Measurements from ENCODE around the gene VWA8.
"Not testable (repeated sequence)": the region's sequence is repeated elsewhere in the genome, so short reads cannot be mapped to it uniquely, and the experiment has no call there.

The VWA8 gene

DNA sequence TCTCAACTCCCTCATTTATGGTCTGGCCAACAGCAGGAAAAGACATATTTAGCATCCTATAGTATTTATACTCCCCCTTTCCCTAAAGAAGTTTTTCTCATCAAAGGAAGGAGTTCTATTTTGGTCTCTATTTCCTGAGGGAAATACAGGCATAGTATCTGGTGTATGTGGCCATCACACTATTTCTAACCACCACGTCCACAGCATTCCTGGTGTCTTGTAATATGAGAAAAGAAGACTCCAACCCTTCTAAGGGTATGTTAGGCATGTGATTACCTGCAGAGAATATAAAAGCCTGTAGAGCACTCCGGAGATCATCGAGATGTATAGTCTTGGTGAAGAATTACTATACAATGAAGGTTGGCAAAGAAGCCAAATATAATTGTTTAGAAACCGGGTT lies 137.4 kb downstream of the VWA8 start:
- intact Hi-C loops (cut with DNase I), result no loop called here
- no peak for DNase-seq

DNA sequence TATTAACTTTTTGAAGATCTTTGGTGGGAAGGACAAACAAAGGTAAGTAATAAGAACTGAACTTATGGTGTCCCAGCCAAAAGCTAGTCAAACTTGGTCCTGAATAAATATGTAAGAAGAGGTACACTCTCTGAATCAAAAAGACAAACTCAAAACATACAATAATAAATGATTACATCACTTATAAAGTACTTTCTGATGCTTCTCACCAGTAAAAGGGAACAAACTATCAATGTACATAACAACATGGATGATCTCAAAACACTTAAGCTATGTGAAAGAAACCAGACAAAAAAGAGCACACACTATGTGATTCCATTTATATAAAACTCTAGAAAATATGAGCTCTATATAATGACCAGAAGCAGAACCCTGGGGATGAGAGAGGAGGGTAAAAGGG lies 138.3 kb downstream of the VWA8 start:
- DNase-seq, result no peak
- intact Hi-C loops (cut with DNase I), result no loop called here

- DNase-seq, result no peak
- intact Hi-C loops (cut with DNase I), result no loop called here
Measured at GRCh38 chr13:41821238-41821594, 139.7 kb downstream of the VWA8 start.

- DNase-seq, result no peak
- intact Hi-C loops (cut with DNase I), result no loop called here
Measured at GRCh38 chr13:41820581-41821237, 140.2 kb downstream of the VWA8 start.

GRCh38 chr13:41816057-41816456 lies 144.9 kb downstream of the VWA8 start:
- no peak for DNase-seq
- intact Hi-C loops (cut with DNase I), result no loop called here

GRCh38 chr13:41813426-41813825 lies 147.5 kb downstream of the VWA8 start:
- no peak for DNase-seq
- intact Hi-C loops (cut with DNase I), result no loop called here

DNA sequence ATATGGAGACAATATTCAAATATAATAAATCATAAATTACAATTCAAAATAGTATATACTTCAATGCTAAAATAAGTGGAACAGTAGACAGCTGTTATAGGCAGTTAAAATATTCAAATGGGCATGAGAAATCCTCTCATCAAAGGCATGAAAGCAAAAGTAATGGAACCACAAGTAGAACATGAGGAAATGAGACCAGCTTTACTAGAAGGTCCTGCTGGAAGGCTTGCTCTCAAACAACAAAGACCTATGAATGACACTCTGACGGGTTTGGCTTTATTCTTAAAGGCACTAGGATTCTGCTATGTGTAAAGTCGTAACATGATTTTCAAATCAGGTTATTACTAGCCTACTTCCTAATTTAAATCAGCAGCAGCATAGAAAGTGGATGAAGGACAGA lies 148.1 kb downstream of the VWA8 start:
- DNase-seq, result no peak
- intact Hi-C loops (cut with DNase I), result no loop called here

DNA sequence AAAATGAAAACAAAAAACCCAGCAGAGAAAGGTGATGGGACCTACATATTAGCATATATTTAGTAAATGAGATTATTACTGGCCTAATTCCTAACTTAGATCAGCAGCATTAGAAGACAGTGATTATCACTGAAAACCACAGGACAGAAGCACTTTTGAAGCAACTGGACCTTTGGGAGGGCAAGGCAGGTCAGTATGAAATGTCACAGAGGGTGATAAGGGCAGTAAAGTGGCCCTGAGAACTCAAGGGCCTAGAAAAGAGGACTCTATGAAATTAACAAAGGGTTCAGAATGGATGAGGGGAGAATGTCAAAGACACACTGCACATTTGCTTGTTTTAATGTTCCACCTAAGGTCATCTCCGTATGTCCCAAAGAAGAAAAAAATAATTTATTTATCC lies 148.7 kb downstream of the VWA8 start:
- intact Hi-C loops (cut with DNase I), result no loop called here

DNA sequence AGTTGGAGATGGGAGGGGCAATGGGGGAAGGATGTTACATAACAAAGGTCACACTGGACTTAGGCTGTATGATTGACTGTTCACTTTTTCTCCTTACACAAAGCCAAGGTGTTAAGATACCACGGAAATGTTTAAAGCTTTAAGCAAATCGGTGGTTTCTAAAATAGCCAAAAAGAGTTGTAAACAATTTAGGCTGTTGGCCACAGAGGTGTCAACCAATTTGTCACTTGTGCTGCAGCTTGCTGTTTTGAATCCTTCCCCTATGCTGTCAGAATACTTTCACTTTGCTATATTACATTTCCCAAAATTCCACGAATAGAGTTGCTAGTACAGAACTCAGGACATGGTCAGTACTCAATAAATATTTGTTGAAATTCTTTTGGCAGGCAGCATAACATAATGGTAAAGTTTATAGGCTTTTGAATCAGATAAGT lies 149.3 kb downstream of the VWA8 start:
- DNase-seq, result no peak
- intact Hi-C loops (cut with DNase I), result no loop called here

More for the DNA sequence above, 148.7 kb downstream of the VWA8 start:
- DNase-seq, result no peak

DNA sequence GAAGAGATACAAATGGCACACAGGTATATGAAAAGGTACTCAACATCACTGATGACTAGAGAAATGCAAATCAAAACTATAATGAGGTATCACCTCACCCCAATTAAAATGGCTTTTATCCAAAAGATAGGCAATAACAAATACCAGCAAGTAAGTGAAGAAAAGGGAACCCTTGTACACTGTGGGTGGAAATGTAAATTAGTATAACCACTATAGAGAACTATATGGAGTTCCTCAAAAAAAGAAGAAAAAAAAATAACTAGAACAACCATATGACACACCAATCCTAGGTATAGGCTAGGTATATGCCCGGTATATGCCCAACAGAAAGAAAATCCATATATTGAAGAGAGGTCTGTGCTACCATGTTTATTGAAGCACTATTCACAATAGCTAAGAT lies 150.9 kb downstream of the VWA8 start:
- intact Hi-C loops (cut with DNase I), result no loop called here
- DNase-seq, result no peak

- DNase-seq; intact Hi-C loops (cut with DNase I): not testable (repeated sequence)
Measured at GRCh38 chr13:41803445-41803735, 157.5 kb downstream of the VWA8 start.

DNA sequence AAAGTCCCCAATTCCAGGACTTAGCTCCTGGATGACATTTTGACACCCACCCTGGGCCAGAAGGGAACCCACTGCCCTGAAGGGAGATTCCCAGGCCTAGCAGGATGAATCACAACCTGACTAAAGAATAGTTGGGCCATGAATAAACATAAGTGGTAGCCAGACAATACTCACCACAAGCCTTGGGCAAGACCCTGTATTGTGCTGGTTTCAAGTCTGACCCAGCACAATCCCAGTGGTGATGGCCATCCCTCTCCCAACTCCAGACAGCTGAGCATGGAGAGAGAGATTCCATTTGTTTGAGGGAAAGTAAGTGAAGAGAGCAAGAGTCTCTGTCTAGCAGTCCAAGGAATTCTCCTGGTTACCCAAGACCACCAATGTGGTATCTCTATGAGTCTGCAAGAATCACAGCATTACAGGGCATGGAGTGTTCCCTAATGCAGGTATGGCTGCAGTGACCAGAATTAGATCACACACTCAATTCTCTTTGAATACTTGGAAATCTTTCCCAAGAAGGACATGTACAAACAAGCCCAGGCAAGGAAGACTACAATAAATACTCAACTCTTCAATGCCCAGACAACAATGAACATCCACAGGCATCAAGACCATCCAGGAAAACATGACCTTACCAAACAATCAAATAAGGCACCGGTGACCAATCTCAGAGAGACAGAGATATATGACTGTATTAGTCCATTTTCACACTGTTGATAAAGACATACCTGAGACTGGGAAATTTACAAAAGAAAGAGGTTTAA lies 158.0 kb downstream of the VWA8 start:
- intact Hi-C loops (cut with DNase I), result no loop called here
- no peak for DNase-seq

GRCh38 chr13:41802043-41802683 lies 158.7 kb downstream of the VWA8 start:
- intact Hi-C loops (cut with DNase I), result no loop called here
- no peak for DNase-seq

DNA sequence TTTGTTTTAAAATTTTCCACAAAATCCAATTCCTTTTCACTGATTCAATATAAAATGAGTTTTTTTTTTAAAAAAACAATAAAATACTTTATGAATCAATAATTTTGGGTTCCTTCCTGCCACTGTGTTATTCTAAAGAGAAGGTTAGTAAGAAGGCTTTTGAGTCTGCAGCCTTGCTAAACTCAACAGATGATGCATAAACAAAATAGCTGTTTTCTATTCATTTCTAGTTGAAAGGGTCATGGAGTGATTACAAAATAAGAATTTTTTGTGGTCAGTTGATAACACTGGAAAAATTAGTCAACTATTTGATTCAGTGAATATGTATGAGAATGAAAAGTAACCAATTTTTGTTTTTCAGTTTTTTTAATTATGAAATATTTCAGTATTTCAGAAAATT lies 169.9 kb downstream of the VWA8 start:
- intact Hi-C loops (cut with DNase I), result no loop called here
- DNase-seq, result no peak

DNA sequence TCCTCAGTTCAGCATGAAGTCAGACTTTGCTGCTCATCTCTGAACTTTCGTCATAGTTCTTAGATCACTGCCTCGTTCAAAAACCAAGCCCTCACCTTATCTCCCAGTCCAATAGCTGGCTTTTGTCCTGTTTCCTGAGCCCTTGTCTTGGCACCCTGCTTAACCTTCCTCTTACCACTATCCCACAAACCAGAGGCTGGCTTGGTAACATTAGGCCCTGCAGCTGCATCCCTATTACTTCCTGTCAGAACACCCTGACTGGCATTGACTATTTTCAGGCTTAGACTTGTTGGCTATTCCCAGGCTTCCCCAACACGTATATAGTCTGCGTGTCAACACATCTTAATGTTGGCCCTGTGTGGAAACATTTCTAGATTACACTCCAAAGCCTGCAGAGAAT lies 172.4 kb downstream of the VWA8 start:
- intact Hi-C loops (cut with DNase I), result no loop called here
- DNase-seq, result no peak

GRCh38 chr13:41785402-41786172 lies 175.3 kb downstream of the VWA8 start:
- intact Hi-C loops (cut with DNase I), result no loop called here
- DNase-seq, result no peak

DNA sequence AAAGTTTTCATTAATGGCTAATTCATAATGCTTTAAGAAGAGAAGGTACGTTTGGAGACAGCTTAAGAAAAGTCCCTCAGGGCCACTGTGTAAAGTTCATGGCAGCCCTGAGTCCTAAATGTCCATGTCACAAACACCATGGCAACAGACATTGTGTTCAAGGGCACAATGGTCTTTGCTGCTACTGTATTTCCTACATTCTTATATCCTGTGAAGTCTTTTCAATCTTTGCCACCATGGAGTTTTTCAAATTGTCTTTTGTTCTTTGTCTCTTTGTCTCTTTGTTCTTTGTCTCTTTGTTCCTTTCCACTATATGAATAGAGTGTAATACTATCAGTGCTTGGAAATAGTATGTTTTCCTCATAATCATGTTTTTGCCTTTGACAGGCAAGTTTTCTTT lies 178.8 kb downstream of the VWA8 start:
- peak in 6 of 42 donors; percentile 6 to 53 (median 16) for DNase-seq
- intact Hi-C loops (cut with DNase I), result no loop called here

DNA sequence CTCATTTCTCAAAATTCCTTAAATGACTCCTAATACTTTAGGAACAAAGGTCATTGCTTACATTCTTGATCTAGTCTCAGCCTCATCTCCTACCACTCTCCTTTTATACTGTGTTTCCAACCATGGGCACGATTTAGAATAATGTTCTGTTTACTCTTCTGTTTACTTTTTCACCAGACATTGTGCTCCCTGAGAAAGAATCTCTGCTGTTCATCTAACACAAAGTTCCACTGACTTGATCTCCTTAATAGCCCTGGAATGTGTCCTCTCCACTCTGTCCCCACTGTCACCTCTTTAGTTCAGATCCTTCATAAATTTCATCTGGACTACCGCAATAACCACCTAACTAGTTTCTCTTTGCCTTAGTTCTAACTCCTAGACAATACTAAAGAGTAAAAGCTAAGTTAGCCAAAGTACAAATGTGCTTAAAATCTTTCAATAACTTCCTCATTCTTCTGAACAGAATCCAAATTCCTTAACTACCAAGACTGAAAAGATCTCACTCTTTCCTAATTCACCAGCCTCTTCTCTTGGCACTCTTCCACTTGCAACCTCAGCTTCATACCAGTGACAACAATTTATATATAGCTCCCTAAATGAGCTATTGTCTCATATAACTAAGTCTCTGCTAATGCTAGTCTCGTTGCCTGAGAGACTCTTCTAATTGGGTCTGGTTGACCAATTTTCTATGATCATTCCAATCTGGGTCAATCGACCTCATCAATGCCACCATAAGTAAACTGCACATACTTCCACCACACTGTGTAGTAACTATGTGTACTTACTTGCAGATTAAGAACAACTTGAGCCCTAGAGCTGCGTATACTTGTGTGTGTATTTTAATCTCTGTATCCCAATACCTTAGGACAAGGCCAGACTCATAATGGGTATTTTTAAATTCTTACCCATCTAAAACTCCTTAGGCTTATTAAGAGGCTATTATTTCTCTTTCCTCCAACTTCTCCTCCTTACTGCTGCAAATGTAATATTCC lies 179.9 kb downstream of the VWA8 start:
- DNase-seq, result no peak
- intact Hi-C loops (cut with DNase I), result no loop called here

DNA sequence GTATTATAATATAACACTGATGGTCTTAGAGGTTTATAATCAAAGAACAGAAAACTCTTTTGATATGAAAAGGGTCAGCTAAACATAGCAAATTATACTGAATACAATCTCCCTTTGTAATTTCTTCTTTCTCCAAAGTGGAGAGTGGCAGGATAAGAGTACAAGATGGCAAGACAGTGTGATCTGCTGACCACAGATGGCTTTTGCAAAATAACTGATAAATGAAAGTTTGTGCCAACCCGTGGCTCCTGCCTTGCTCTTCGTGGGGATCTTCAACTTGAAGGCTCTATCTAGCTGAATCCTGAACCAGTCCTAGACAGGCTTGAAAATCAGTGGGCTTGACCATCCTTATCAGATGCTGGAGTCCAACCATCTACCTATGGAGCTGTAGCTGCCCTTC lies 185.7 kb downstream of the VWA8 start:
- no peak for DNase-seq
- intact Hi-C loops (cut with DNase I), result no loop called here
